IPS-15b (cell line): ENCODE data around the gene ABCB4.

Experiments
- H3K27me3 ChIP-seq: one replicate; pipeline ENCODE4 v1.6.1; 2013; ENCODE audit warnings: low read length; ENCODE audit not compliant: control insufficient read depth, insufficient read depth
- H3K36me3 ChIP-seq: one replicate; pipeline ENCODE4 v1.6.1; 2013; ENCODE audit warnings: low read length; ENCODE audit not compliant: control insufficient read depth, insufficient read depth
- H3K4me1 ChIP-seq: one replicate; pipeline ENCODE4 v1.6.1; 2013; ENCODE audit warnings: mild to moderate bottlenecking, low read length; ENCODE audit not compliant: control insufficient read depth, insufficient read depth
- H3K4me3 ChIP-seq: one replicate; pipeline ENCODE4 v1.5.1; 2013; ENCODE audit warnings: low read depth, low read length
- H3K9ac ChIP-seq: one replicate; pipeline ENCODE4 v1.6.1; 2013; ENCODE audit warnings: low read depth, mild to moderate bottlenecking, low read length
- H3K9me3 ChIP-seq: one replicate; pipeline ENCODE4 v1.6.1; 2013; ENCODE audit warnings: mild to moderate bottlenecking, low read length; ENCODE audit not compliant: control insufficient read depth, insufficient read depth

The ABCB4 gene

DNA sequence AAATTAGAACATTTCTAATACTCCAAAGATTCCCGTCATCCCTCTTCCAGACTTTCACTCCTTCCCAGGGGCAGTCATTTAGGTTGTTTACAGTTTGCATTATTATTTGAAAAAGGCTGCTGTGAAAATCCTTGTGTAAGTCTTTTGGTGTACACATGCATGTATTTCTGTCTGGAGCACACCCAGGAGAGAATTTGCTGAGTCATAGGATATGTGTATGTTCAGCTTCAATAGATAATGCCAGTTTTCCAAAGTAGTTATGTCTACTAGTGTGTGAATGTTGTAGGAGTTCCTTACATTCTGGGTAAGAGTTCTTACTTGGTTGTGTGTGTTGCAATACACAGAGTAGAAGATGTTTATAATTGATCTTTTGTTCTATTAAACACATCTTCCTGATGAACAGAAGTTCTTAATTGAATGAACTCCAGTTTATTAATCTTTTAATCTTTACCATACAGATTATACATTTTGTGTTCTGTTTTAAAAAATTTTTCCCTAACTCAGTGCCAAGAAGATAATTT, 104.8 kb downstream of the ABCB4 start:
- Histone ChIP-seq H3K4me3 (no peak overlapping the region), H3K36me3 (no peaks in the 10 kb centered on the region), H3K4me1 (no peaks in the 10 kb centered on the region), H3K9ac (no peak overlapping the region), H3K27me3 (no peaks in the 10 kb centered on the region), H3K9me3 (no peaks in the 10 kb centered on the region)

DNA sequence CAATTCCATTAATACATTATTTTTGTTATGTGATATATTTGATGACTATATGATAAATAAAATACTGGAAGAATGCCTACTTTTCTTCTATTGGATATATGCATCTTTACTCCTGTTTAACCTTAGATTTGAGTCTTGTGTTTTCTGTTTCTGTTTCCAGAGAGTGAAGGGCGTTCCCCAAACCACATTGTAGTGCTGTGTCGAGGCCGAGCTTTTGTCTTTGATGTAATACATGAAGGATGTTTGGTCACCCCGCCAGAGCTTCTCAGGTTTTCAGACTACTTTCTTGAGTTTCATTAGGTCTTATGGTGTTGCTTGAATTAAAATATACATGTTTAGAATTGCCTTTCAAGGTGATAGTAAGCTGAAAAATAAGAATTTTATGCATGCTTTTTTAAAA, 106.3 kb downstream of the ABCB4 start:
- Histone ChIP-seq H3K9ac (no peak overlapping the region), H3K9me3 (no peaks in the 10 kb centered on the region), H3K4me3 (no peak overlapping the region), H3K36me3 (no peaks in the 10 kb centered on the region), H3K4me1 (no peaks in the 10 kb centered on the region), H3K27me3 (no peaks in the 10 kb centered on the region)

DNA sequence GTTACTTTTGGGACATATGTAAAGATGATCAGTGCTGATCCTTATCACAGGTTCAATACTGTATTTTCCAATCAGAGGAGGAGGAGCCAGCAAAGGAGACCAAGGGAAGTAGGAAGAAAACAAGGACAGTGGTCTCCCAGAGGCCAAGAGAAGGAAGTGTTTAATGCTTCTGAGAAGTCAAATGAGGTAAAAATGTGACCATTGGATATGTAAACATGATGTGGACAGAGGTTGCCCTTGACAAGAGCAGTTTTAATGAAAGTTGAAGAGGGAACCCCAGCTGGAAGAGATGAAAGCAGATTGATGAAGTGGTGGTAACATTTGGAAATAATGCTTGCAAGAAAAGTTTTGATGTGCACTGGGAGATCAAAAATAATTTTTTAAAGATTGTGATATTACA, 111.2 kb downstream of the ABCB4 start:
- Histone ChIP-seq H3K9ac (no peak overlapping the region), H3K9me3 (no peaks in the 10 kb centered on the region), H3K27me3 (no peaks in the 10 kb centered on the region), H3K36me3 (no peaks in the 10 kb centered on the region), H3K4me1 (no peaks in the 10 kb centered on the region), H3K4me3 (no peak overlapping the region)

DNA sequence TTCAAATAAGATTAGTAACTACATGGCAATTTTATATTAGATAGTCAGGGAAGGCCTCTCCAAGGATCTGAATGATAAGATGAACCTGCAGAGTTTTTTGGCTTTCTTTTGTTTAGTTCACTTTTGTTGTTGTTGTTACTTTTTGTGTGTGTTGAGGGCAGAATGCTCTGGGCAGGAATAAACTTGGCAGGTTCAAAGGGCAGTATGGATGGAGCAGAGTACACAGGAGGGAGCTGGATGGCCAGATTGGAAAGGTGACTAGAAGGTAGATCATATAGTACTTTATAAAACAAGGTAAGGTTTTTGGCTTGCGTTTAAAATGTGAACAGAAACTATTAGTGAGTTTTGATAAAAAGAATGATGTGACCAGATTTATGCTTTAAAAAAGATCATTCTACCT, 112.1 kb downstream of the ABCB4 start:
- Histone ChIP-seq H3K36me3 (no peaks in the 10 kb centered on the region), H3K9me3 (no peaks in the 10 kb centered on the region), H3K4me1 (no peaks in the 10 kb centered on the region), H3K9ac (no peak overlapping the region), H3K27me3 (no peaks in the 10 kb centered on the region), H3K4me3 (no peak overlapping the region)

DNA sequence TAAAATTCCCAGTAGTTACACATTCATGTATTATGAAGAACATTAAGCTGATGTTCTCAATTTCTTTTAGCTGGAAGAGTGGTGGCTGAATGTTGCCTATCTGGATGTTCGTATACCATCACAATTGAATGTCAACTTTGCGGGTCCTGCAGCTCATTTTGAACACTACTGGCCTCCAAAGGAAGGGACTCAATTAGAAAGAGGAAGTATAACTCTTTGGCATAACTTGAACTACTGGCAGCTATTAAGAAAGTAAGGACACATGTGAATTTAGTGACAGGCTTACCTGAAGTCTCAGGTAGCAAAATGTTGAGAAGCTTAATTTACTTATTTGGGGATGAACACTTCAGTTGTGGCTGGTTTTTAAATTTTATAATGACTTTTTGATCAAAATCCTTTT, 114.2 kb downstream of the ABCB4 start:
- H3K27me3 ChIP-seq = no peaks in the 10 kb centered on the region
- no peaks in the 10 kb centered on the region for H3K36me3 ChIP-seq
- H3K9me3 ChIP-seq = no peaks in the 10 kb centered on the region
- no peaks in the 10 kb centered on the region for H3K4me1 ChIP-seq
- H3K4me3 ChIP-seq = no peak overlapping the region
- H3K9ac ChIP-seq = no peak overlapping the region

DNA sequence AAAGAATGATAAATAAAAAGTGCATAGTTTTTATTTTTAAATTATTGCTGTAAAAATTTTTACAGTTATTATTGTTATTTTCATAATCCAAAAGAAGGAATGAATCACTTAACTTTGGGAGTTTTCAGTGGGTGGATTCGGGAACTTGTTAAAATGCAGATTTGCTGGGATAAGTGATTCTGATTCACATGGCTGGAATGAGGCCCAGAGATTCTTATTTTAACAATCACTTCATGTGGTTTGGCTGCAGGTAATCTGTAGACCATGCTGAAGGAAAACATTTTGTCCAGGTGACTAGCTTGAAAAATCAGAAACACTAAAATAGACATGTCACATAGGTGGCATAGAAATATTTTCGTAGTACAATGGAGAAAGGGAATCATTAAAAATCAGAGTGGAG, 116.1 kb downstream of the ABCB4 start:
- H3K9ac ChIP-seq = no peak overlapping the region
- peaks cover 2% of the 10 kb centered on the region for H3K9me3 ChIP-seq
- H3K4me1 ChIP-seq = no peaks in the 10 kb centered on the region
- no peak overlapping the region for H3K4me3 ChIP-seq
- no peaks in the 10 kb centered on the region for H3K36me3 ChIP-seq
- H3K27me3 ChIP-seq = no peaks in the 10 kb centered on the region

DNA sequence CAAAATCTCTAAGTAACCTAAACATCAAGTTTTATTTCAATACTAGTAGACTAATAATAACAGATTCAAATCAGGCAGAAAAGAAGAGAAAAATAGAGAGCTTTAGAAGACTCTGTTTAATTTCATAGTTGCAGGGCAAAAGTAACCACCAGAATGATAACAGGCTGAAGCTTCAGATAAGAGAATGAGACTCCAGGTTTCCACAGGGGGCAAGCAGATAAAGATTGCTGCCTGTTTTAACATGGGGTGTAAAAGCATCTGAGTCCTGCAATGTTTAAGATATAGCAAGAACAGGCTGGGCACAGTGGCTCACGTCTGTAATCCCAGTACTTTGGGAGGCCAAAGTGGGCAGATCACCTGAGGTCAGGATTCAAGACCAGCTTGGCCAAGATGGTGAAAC, 119.0 kb downstream of the ABCB4 start:
- Histone ChIP-seq H3K9ac (no peak overlapping the region), H3K27me3 (no peaks in the 10 kb centered on the region), H3K9me3 (peaks cover 12% of the 10 kb centered on the region), H3K4me3 (no peak overlapping the region), H3K4me1 (no peaks in the 10 kb centered on the region), H3K36me3 (peaks cover under 1% of the 10 kb centered on the region)

DNA sequence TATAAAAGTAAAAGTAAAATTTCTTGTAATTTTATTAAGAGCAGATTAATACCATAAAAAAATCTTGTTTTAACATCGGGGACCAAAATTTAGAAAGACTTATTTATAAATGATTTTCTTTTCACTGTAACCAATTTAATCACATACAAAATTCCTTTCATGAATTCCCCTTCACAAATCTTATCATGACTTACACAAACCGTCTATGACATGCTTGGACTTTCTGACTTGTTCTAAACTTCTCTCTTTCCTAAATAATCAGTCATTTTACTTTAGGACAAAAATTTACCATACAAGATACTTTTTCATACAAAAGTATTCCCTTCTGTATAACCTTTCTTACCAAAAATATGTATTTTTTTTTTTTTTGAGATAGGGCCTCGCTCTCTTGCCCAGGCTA, 120.7 kb downstream of the ABCB4 start:
- no peak overlapping the region for H3K4me3 ChIP-seq
- no peaks in the 10 kb centered on the region for H3K4me1 ChIP-seq
- peaks cover 4% of the 10 kb centered on the region for H3K36me3 ChIP-seq
- peaks cover 12% of the 10 kb centered on the region for H3K9me3 ChIP-seq
- no peak overlapping the region for H3K9ac ChIP-seq
- no peaks in the 10 kb centered on the region for H3K27me3 ChIP-seq
